Embryonic facial prominence (tissue), 1 donor: ENCODE measurements around the gene SIPA1.
"Not testable (repeated sequence)": the region's sequence is repeated elsewhere in the genome, so short reads cannot be mapped to it uniquely, and the experiment has no call there.

Source experiments
- DNase-seq: peaks from one replicate; pipeline ENCODE4 v3.0.0-alpha.2; 2016; ENCODE audit errors: extremely low spot score

The SIPA1 gene

DNA sequence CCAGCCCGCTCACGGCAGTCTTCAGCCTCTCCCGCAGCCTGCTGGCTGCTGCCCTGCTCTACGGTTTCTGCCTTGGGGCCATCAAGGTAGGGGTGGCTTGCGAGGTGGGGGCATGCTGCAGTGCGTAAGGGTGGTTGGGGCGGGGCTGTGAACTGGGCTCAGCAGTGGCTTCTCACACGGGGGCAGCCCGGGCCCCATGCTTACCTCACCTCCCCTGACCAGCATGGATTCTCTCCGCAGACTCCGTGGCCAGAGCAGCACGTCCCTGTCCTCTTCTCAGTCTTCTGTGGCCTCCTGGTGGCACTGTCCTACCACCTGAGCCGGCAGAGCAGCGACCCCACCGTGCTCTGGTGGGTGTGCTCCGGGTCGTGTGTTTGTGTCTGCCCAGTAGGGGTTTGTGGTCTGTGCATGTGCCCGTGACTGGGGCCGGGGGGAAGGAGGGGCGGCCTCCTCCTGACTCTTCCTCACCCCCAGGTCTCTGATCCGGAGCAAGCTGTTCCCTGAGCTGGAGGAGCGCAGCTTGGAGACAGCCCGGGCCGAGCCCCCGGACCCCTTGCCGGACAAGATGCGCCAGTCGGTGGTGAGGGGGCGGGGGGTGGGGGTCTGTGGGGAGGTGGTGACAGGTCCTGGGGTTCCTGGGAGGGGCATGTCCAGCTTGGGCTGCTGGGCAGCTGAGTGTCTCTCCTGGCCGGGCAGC, 12.8 kb upstream of the SIPA1 start:
- DNase-seq = no peak

DNA sequence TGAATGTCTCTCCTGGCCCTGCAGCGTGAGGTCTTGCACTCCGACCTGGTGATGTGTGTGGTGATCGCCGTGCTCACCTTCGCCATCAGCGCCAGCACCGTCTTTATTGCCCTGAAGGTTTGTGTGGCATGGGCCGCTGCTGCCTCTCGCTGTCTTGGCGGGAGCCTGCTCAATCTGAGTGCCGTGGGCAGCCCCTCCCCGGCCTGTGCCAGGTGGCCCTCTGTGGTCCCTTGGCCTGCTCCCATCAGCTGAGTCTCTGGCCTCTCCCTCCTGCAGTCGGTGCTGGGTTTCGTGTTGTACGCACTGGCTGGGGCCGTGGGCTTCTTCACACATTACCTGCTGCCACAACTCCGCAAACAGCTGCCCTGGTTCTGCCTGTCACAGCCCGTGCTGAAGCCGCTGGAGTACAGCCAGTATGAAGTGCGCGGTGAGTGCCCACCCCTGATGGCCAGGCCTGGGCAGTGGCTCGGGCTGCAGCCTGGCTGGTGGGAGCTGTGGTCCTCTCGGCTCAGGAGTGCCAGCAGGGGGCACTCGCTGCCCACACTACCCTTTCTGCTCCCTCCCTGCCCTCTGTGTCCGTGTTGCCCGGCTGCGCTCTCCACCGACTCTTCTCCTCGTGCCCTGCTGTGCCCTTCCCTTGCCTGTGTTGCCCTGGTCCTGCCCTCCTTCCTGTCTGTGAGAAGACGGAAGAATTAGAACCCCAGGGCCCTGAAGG, 12.1 kb upstream of the SIPA1 start:
- no peak for DNase-seq

DNA sequence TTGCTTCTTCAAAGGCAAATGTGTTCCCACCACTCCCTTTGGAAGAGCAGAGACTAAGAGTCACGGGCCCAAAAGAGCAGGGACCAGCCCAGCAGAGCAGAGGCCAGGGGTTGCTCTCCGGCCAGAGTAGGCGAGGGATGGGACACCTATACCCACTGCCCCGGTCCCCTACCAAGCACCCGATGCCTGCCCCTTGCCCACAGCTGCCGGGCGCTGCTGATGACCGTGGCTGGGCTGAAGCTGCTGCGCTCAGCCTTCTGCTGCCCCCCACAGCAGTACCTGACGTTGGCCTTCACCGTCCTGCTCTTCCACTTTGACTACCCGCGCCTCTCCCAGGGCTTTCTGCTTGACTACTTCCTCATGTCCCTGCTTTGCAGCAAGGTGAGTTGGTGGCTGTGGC, 10.7 kb upstream of the SIPA1 start:
- DNase-seq = no peak

DNA sequence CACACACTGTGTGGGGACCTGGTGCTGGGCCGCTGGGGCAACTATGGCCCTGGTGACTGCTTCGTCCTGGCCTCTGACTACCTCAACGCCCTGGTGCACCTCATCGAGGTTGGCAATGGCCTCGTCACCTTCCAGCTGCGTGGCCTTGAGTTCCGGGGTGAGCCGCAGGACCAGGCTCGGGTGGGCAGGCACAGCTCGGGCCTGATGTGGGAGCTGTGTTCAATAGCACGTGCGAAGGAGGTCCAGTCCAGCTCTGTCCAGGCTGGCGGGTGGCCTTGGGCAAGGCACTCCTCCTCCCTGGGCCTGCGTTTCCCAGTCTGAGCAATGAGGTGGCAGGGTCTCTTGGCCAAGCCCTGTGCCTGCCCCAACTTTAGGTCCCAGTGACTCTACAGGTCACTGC, 8.3 kb upstream of the SIPA1 start:
- no peak for DNase-seq

DNA sequence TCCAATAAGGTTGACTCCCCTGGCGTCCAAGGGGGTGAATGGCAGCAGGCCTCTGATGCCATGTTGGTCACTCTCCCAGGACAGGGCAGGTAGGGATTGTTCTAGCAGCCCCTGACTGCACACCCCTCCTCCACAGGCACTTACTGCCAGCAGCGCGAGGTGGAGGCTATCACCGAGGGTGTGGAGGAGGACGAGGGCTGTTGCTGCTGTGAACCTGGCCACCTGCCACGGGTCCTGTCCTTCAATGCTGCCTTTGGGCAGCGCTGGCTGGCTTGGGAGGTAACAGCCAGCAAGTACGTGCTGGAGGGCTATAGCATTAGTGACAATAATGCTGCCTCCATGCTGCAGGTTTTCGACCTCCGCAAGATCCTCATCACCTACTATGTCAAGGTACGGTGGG, 7.7 kb upstream of the SIPA1 start:
- DNase-seq = no peak

DNA sequence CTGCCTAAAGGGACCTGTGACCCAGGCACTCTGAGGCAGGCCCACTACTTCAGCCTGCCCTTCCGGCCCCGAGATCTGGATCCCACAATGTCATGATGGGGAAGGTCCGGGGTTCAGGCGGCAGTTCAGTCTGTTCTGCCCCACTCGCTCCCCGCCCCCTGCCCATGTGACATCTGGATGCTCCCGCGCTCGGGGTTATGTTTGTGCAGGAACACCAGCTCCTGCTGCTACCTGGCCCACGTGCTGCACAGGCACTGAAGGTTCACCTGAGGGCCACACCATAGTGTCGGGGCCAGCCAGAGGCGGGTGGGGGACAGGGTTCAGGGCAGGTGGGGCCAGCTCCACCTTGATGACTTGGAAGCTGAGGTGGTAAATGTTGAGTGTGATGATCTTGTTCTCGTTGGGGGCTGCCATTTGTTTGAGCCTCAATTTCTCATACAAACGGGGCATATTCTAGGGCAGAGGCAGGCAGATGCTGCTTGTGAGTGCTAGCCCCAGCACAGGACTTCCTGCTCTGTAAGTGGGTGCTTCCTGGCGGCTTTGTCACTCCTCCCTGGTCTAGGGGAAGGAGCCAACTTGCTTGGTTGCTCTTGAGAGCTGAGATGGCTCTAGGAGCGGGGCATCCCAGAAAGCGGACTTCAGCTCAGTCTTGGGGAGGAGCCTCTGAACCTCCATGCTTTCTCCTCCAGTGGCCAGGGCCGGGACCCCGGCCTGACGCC, 4.4 kb upstream of the SIPA1 start:
- DNase-seq = no peak

DNA sequence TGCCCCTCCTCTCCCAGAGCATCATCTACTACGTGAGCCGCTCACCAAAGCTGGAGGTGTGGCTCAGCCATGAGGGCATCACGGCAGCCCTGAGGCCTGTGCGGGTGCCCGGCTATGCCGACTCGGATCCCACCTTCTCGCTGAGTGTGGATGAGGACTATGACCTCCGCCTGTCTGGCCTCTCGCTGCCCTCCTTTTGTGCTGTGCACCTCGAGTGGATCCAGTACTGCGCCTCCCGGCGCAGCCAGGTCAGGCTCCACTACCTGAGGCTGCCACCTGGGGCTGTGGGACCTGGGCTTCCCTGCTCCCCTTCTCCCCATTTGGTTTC, 3.8 kb upstream of the SIPA1 start:
- DNase-seq = no peak

DNA sequence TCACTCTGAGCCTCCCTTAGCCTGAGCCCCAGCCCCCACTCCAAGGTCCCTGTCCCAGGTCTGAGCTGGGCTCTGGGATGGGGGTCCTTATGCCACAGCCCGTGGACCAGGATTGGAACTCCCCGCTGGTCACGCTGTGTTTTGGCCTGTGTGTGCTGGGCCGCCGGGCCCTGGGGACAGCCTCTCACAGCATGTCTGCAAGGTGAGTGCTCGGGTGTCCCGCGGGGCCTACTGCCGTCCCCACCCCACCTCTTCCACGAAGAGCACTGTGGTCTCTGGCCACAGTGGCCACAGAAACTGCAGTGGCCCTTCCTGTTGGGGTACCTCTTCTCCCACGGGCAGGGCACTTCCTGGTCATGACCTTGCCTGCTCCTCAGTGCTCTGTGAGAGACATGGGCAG, 3.5 kb upstream of the SIPA1 start:
- DNase-seq = no peak

DNA sequence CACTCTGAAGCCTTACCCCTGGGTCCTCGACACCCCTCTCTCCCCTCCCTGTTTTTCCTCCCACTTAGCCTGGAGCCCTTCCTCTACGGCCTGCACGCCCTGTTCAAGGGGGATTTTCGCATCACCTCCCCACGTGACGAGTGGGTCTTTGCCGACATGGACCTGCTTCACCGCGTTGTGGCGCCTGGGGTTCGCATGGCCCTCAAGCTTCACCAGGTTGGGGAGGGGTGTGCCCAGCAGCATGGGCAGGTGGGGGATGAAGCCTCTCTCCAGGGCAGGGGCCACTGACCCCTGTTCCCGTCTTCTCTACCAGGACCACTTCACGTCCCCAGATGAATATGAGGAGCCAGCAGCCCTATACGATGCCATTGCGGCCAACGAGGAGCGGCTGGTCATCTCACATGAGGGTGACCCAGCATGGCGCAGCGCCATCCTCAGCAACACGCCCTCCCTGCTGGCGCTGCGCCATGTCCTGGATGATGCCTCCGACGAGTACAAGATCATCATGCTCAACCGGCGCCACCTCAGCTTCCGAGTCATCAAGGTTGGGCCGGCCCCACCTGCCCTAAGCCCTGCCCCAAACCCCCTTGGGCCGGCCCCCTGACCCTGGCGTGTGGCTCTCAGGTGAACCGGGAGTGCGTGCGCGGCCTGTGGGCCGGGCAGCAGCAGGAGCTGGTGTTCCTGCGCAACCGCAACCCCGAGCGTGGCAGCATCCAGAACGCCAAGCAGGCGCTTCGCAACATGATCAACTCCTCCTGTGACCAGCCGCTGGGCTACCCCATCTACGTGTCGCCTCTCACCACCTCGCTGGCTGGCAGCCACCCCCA, 2.8 kb upstream of the SIPA1 start:
- DNase-seq = no peak

DNA sequence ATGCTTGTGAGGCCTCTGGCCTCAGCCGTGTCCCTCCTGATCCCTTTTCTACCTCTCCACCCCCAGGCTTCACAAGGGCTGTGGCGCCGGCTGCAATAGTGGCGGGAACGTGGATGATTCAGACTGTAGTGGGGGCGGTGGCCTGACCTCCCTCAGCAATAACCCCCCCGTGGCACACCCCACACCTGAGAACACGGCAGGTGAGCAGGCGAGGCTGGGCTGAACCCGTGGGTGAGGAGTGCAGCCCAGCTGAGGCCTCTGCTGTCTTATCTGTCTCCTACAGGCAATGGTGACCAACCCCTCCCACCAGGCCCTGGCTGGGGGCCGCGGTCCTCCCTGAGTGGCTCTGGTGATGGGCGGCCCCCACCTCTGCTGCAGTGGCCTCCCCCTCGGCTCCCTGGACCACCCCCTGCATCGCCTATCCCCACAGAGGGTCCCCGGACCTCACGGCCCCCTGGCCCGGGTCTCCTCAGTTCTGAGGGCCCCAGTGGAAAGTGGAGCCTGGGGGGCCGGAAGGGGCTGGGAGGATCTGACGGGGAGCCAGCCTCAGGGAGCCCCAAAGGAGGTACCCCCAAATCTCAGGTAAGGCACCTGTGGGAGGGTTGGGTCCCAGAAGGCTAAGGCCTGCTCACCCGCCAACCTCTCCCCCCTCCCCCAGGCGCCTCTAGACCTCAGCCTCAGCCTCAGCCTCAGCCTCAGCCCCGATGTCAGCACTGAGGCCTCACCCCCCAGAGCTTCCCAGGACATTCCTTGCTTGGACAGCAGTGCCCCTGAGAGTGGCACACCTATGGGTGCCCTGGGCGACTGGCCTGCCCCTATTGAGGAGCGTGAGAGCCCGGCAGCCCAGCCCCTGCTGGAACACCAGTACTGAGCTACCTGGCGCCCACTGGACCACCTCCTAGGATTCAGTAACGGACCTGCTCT, 1.5 kb upstream of the SIPA1 start:
- DNase-seq = no peak

DNA sequence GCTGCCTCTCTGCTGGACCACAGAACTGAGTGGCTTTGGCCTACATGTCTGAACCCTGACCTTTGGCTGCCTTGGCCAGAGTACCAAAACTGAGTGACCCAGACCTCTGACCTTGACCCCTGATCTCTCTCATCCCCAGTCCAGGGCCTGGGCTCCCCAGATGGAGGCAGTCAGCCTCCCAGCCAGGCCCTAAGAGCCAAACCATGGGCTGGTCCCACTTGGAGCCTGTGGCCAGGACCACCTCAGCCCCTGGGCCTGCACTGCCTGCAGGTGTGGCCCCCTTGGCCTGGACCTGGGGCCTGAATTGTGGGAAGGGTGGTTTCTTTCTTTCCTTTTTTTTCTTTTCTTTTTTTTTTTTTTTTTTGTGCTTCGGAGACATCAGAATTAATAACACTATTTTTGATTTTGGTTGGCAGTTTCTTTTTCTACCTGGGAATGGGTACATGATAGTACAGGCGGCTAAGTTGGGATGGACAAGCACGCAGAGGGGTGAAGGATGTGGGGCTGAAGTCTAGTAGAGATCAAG, 806 bp upstream of the SIPA1 start:
- DNase-seq = no peak

DNA sequence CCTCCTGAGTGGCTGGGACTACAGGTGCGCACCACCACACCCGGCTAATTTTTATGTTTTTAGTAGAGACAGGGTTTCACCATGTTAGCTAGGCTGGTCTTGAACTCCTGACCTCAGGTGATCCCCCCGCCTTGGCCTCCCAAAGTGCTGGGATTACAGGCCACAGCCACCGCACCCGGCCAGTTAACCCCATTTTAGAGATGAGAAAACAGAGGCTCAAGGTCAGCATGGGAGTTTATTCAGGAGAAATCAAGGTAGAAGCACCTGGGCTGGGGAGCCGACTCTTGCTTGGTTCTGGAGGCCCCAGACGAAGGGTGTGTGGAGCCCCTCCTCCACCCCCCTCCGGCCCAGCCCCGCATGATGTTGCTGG, 1.3 kb downstream of the SIPA1 start:
- DNase-seq = not testable (repeated sequence)

DNA sequence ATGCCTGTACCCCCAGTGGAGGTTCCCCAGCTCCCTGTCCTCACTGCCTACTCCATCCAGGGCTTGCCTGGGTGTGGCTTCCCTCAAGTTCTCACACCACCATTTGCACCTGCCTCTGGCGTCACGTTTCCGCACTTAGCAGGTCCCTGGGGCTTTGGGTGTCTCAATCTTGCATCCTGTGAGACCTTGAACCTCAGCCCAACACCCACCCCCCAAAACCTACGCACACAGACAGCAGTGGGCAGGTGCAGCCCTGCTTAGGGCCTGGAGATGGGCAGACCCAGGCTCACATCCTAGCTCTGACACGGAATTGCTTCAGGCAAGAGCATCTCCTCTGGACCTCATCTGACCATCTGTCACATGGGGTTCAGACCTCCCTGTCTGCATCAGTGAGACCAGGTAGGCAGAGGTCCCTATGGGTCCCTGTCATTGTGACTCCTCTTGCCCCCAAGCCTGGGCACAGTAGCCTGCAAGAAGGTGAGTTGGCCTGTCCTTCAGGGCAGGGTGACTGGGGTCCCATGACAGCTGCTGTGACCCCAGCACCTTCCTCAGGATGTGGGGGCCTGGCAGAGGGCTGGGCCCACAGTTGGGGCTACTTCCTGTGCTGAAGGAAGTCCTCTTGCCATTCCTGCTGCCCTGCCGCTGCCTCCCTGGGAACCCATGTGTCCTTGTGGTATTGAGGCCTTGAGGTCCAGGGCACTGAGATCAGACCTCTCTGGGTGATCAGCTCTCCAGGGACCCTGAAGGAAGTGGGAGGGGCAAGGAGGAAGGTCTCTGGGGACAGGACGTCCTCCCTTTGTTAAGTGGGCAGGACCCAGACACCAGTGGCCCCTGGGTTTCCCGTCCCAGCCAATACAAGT, 2.0 kb downstream of the SIPA1 start:
- no peak for DNase-seq

DNA sequence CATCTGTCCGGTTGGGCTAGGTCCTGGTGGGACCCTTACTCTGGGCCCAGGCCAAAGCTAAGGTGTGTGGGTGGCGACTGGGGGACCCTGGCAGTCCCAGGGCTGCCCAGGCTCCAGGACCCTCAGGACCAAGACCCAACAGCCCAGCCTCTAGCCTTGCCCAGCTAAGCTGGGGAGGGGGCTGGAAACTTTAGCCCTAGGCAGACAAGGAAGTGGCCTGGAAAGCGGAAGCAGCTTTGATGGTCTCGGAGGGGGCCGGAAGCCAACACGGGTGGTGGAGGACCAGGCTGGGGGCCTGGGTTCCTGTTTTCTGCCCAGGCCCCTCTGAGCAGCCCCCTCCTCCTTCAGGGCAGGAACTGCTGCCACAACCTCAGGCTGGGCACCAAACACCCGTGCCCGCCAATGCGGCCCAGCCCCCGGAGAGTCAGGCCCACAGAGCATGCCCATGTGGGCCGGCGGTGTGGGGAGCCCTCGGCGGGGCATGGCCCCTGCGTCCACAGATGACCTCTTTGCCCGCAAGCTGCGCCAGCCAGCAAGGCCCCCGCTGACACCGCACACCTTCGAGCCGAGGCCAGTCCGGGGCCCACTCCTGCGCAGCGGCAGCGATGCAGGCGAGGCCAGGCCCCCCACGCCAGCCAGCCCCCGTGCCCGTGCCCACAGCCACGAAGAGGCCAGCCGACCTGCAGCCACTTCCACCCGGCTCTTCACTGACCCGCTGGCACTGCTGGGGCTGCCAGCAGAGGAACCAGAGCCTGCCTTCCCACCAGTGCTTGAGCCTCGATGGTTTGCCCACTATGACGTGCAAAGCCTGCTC, 2.8 kb downstream of the SIPA1 start:
- no peak for DNase-seq

DNA sequence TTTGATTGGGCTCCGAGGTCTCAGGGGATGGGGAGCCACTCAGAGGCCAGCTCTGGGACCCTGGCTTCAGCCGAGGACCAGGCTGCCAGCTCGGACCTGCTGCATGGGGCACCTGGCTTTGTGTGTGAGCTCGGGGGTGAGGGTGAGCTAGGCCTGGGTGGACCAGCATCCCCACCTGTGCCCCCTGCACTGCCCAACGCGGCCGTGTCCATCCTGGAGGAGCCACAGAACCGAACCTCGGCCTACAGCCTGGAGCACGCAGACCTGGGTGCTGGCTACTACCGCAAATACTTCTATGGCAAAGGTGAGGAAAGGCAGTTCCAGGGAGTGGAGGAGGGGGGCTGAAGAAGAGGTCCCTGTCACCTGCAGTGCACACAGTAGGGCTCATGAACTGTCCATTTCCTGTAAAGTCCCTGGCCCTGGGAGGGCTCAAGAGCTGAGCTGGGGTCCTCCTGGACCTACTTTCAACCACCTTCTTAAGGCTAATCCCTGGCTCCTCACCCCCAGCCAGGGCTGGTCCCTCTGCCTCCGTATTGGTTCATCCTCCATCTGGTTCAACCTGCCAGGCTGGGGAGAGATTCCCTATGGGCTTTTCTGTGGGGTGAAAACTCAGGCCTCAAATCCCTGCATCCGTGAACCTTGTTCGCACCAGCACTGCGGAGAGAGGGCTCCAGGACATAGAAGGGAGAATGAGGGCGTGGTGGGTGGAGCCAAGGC, 3.6 kb downstream of the SIPA1 start:
- no peak for DNase-seq

DNA sequence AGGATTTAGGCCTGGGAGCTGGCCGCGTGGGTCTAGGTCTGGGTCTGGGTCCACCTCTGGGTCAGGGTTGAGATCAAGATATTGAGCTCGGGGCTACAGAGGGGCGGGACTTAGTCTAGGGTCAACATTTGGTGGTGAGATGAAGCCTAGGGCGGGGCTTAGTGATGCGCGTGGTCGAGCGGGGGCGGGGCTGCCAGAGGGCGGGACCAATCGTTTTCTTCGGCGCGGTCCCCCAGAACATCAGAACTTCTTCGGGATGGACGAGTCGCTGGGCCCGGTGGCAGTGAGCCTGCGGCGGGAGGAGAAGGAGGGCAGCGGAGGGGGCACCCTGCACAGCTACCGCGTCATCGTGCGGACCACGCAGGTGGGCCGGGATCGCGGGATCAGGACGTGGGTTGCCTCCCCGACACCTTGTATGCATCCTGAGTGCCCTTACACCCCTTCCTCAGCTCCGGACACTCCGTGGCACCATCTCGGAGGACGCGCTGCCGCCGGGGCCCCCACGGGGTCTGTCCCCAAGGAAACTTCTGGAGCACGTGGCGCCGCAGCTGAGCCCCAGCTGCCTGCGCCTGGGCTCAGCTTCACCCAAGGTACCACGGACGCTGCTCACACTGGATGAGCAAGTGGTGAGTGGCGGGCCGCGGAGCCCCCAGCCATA, 4.2 kb downstream of the SIPA1 start:
- DNase-seq = no peak

DNA sequence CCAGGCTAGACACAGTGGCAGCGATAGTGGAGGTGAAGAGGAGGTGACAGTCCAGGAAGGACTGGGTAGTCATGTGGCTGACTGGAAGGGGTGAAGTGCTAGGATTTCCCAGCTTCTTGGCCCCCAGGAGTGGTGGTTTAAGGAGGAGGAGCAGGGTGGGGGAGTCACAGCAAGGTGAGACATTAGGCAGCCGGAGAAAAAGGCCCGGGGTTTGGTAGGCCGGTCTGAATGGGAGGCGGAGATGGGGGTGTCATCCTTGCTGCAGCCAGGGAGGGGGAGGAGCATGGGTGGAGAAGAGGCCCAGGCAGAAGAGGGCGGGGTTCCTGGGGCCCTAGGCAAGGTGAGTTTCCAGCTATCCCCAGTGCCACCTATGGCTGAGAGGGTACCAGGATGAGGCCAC, 6.1 kb downstream of the SIPA1 start:
- no peak for DNase-seq

DNA sequence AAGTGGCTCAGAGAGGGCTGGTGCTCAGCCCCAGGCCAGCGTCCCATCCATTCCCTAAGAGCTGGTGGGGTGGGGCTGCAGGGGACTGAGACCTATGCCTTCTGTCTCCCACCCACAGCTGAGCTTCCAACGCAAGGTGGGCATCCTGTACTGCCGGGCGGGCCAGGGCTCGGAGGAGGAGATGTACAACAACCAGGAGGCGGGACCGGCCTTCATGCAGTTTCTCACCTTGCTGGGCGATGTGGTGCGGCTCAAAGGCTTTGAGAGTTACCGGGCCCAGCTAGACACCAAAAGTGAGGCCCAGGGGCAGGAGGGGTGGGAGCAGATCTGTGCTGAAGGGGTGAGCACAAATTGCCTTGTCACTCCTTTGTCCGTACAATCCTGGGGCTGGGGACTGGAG, 6.9 kb downstream of the SIPA1 start:
- no peak for DNase-seq
